LNCaP clone FGC (cell line): ENCODE results near the gene ANAPC2.

Source experiments
- DNase-seq: peaks from one replicate; pipeline ENCODE4 v3.0.0-alpha.2; 2011; ENCODE audit warnings: low read depth
- H3K4me3 ChIP-seq: 2 replicates; pipeline ENCODE4 v1.5.1; 2011; ENCODE audit warnings: mild to moderate bottlenecking, low read depth, low read length, control low read depth
- CTCF ChIP-seq: IDR thresholded peaks from 2 replicates; pipeline ENCODE4 v1.5.1; 2012; ENCODE audit warnings: mild to moderate bottlenecking; ENCODE audit not compliant: control insufficient read depth, insufficient read depth; ENCODE audit errors: extremely low read depth

ANAPC2 gene

GRCh38 chr9:137221506-137222111 is 33.2 kb upstream of the ANAPC2 start:
- no peak for TF ChIP-seq CTCF
- peak overlapping the region; percentile 50 for H3K4me3 ChIP-seq
- DNase-seq: no peak

DNA sequence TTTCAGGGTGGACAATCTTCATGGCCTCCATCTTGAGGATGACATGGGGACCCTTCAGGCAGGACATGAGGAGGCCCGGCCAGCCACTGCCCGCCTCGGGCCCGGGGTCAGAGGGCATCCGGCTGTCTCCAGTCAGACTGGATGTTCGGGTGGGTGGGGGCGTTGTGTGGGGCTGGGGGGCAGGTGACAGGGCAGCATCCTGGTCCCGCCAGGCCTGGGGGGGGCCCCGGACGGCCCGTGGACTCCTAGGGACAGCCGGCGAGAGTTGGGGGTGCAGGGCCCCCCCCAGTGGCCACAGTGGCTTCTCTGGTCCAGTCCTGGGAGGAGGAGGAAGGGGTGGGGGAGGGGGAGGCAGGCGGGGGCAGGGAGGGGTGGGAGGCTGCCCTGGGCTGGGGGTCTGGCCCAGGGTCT is 32.7 kb upstream of the ANAPC2 start:
- no peak for TF ChIP-seq CTCF
- peak overlapping the region; percentile 50 for H3K4me3 ChIP-seq
- DNase-seq: no peak

GRCh38 chr9:137220317-137221094 is 32.1 kb upstream of the ANAPC2 start:
- DNase-seq: no peak
- H3K4me3 ChIP-seq: no peak overlapping the region
- no peak for TF ChIP-seq CTCF

DNA sequence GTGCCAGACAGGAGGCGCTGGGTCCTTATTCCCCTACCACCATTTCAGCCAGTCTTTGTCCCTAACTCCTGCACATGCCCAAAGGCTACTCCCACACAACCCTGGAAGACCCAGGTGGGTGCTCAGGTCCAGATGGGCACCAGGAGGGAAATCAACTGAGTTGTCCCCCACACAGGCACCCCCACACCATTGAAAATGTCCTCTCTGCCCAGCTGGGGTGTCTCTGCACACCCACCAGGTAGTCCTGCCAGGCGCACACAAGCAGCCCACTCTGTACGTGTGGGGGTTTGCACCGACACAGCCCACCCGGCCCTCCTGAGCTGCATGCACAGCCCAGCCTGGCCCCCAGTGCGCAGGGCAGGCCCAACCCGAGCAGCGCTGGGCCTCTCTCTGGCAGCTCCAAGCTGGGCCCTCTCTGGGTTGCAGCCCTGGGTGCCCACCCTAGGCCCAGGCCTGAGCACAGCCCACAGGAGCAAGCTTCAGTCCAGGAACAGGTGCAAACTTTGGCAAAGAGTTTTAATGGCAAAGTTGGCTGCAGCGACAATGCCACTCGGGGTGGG is 31.5 kb upstream of the ANAPC2 start:
- no peak for TF ChIP-seq CTCF
- DNase-seq: no peak
- H3K4me3 ChIP-seq: no peak overlapping the region

DNA sequence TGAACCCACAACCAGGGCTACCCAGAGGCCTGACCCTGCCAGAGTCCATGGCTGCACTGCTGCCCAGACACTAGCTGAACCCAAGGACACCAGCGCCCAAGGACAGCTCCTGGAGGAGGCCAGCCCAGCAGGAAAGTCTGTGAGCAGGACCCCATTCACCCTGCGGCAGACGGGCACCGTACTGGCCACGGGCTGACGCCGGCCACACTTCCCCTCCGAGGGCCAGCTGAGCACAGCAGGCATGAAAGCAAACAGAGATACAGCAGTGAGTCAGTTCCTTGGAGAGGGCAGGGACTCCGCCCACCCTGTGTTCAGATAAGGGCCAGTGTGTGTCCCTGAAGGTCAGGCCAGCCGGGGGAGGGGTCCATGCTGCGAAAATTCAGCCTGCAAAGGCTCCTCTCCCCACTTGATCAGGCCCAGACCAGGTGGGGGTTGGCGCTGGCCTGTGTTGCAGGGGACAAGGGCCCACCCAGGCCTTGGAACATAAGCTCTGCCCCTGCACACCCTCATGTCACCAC is 30.5 kb upstream of the ANAPC2 start:
- no peak for DNase-seq
- H3K4me3 ChIP-seq: peak overlapping the region; percentile 73
- TF ChIP-seq CTCF: no peak

DNA sequence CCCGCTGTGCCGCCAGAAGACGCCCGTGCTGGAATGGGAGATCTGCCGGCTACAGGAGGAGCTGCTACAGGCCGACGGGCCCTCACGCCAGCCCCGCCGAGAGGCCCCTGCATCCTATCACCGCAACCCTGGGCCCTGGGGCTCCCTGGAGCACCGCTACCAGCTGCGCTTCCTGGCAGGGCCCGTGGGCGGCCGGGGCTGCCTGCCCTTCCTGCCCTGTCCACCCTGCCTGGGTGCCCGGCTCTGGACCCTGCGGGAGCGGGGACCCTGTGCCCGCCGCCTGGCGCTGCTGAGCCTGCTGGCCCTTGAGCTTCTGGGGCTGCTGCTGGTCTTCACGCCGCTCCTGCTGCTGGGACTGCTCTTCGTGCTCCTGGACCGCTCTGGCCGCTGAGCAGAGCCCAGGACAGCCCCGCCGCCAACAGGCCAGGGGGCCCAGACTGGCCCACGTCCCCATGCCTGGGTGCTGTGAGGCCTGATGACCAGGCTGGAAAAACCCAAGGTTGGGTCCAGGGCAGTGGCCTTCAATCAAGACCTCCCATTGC is 29.9 kb upstream of the ANAPC2 start:
- H3K4me3 ChIP-seq: peak overlapping the region; percentile 73
- DNase-seq: no peak
- no peak for TF ChIP-seq CTCF
